HepG2 (cell line): Measurements from ENCODE around the gene NUP85.

ENCODE experiments used
- IRF2 ChIP-seq: IDR thresholded peaks from 2 replicates; pipeline ENCODE4 v1.6.1; 2018; ENCODE audit warnings: missing genetic modification reagents, missing compliant biosample characterization
- TF ChIP-seq, protein P1 (sequence below): sonication (generic); formaldehyde crosslinking; IDR thresholded peaks from 2 replicates; pipeline ENCODE4 v1.4.0; 2020; ENCODE audit warnings: missing genetic modification reagents

DNA sequence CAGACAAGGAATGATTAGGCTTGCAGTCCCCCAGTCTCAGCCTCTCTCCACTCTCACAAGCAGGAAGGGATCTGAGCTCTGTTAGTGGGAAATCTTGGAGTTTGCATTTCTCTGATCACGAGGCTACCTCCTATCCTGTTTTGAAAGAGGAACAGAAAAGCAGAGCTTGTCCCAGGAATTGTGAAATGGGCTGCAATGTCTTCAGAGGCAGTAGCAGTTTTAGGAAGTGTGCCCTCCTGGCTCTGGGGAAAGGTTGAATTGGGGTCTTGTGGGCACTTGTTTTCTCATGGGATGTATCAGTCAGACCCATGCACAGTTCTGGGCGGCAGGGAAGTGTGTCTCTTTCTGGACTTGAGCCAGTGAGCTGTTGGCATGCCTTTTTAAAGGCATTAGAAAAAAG lies 22.8 kb downstream of the NUP85 start:
- TF ChIP-seq, protein P1, sequence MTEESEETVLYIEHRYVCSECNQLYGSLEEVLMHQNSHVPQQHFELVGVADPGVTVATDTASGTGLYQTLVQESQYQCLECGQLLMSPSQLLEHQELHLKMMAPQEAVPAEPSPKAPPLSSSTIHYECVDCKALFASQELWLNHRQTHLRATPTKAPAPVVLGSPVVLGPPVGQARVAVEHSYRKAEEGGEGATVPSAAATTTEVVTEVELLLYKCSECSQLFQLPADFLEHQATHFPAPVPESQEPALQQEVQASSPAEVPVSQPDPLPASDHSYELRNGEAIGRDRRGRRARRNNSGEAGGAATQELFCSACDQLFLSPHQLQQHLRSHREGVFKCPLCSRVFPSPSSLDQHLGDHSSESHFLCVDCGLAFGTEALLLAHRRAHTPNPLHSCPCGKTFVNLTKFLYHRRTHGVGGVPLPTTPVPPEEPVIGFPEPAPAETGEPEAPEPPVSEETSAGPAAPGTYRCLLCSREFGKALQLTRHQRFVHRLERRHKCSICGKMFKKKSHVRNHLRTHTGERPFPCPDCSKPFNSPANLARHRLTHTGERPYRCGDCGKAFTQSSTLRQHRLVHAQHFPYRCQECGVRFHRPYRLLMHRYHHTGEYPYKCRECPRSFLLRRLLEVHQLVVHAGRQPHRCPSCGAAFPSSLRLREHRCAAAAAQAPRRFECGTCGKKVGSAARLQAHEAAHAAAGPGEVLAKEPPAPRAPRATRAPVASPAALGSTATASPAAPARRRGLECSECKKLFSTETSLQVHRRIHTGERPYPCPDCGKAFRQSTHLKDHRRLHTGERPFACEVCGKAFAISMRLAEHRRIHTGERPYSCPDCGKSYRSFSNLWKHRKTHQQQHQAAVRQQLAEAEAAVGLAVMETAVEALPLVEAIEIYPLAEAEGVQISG: no peak
- no peak for TF ChIP-seq IRF2 (CRISPR knock-in tag)
